HG03521 (cell line): ENCODE data around the gene TUBA4A.
"Not testable (repeated sequence)": the region's sequence is repeated elsewhere in the genome, so short reads cannot be mapped to it uniquely, and the experiment has no call there.

ENCODE experiments used
- ATAC-seq: cut with Tn5 transposase; IDR thresholded peaks from one replicate; pipeline ENCODE4 v1.9.1; 2021; ENCODE audit warnings: mild to moderate bottlenecking, moderate library complexity; ENCODE audit not compliant: unreplicated experiment

Gene TUBA4A

GRCh38 chr2:219287116-219287440, 33.4 kb upstream of the TUBA4A start:
- ATAC-seq: not testable (repeated sequence)

- ATAC-seq: no peak
Measured at GRCh38 chr2:219286436-219287115, 32.9 kb upstream of the TUBA4A start.

GRCh38 chr2:219285894-219286425, 32.2 kb upstream of the TUBA4A start:
- ATAC-seq: no peak

GRCh38 chr2:219285373-219285735, 31.6 kb upstream of the TUBA4A start:
- ATAC-seq: no peak

- ATAC-seq: no peak
Measured at GRCh38 chr2:219284501-219285372, 31.0 kb upstream of the TUBA4A start.

- ATAC-seq: no peak
Measured at GRCh38 chr2:219282943-219283581, 29.3 kb upstream of the TUBA4A start.

- ATAC-seq: no peak
Measured at GRCh38 chr2:219282375-219282774, 28.7 kb upstream of the TUBA4A start.

- ATAC-seq: no peak
Measured at GRCh38 chr2:219281588-219281987, 27.9 kb upstream of the TUBA4A start.

GRCh38 chr2:219280651-219281050, 26.9 kb upstream of the TUBA4A start:
- no peak for ATAC-seq

GRCh38 chr2:219279916-219280516, 26.3 kb upstream of the TUBA4A start:
- ATAC-seq: no peak

- ATAC-seq: peak; percentile 86
Measured at GRCh38 chr2:219279151-219279915, 25.6 kb upstream of the TUBA4A start, which contains the start of gene DNAJB2. DNAJB2 (plus strand) TSS chr2:219279366; CDS start chr2:219279834, 468 bp downstream.

- no peak for ATAC-seq
Measured at GRCh38 chr2:219278655-219279150, 25.0 kb upstream of the TUBA4A start.

- peak; percentile 24 for ATAC-seq
Measured at GRCh38 chr2:219277703-219278654, 24.3 kb upstream of the TUBA4A start.

- ATAC-seq: no peak
Measured at GRCh38 chr2:219274361-219274921, 20.7 kb upstream of the TUBA4A start.

GRCh38 chr2:219273937-219274336, 20.2 kb upstream of the TUBA4A start:
- ATAC-seq: no peak

- ATAC-seq: no peak
Measured at GRCh38 chr2:219272995-219273394, 19.3 kb upstream of the TUBA4A start.

GRCh38 chr2:219272356-219272755, 18.6 kb upstream of the TUBA4A start:
- ATAC-seq: no peak

- no peak for ATAC-seq
Measured at GRCh38 chr2:219271021-219271420, 17.3 kb upstream of the TUBA4A start.

- no peak for ATAC-seq
Measured at GRCh38 chr2:219270055-219270372, 16.3 kb upstream of the TUBA4A start.
